Stimulated activated naive B cell treated with anti-CD40 and anti-IgM and Interleukin-4, amounts not matched to agents 10 μg/mL and 1 μg/mL and 100 μg/mL, for 72 hours (primary cell): ENCODE data around the gene SESN3.
"Not testable (repeated sequence)": the region's sequence is repeated elsewhere in the genome, so short reads cannot be mapped to it uniquely, and the experiment has no call there.

Source experiments
- ATAC-seq, 2 donors: fragments of 150-1000 bp; cut with Tn5 transposase; replicated peaks; 2 replicates each; pipeline ENCODE4 v1.10.0; 2021; ENCODE audit warnings: moderate library complexity in 1 of 2
- DNase-seq: peaks from one replicate; pipeline ENCODE4 v3.0.0; 2021
- H3K27ac Mint-ChIP-seq: one replicate; pipeline ENCODE4 v1.8.0; 2022; ENCODE audit warnings: mild to moderate bottlenecking, mixed read lengths
- H3K27me3 Mint-ChIP-seq, 2 donors: one replicate each; pipeline ENCODE4 v1.8.0; 2022; ENCODE audit warnings: mixed read lengths in 2 of 2
- H3K36me3 Mint-ChIP-seq, 2 donors: one replicate each; pipeline ENCODE4 v1.8.0; 2022; ENCODE audit warnings: mixed read lengths in 2 of 2, mild to moderate bottlenecking in 1 of 2
- H3K4me1 Mint-ChIP-seq, 2 donors: one replicate each; pipeline ENCODE4 v1.8.0; 2022; ENCODE audit warnings: mixed read lengths in 2 of 2, mild to moderate bottlenecking in 1 of 2
- H3K4me3 Mint-ChIP-seq, 2 donors: one replicate each; pipeline ENCODE4 v1.8.0; 2022; ENCODE audit warnings: mild to moderate bottlenecking in 2 of 2, mixed read lengths in 2 of 2, moderate library complexity in 1 of 2
- H3K9me3 Mint-ChIP-seq, 2 donors: one replicate each; pipeline ENCODE4 v1.8.0; 2022; ENCODE audit warnings: mixed read lengths in 2 of 2, mild to moderate bottlenecking in 1 of 2

Gene SESN3

GRCh38 chr11:95256321-95256779 lies 25.3 kb upstream of the SESN3 start:
- DNase-seq (no peak), ATAC-seq (peak in 1 of 2 donors; percentile 13)
- H3K27ac Mint-ChIP-seq = peak overlapping the region; percentile 94
- H3K4me1 Mint-ChIP-seq = peaks cover 45 to 66% of the 10 kb centered on the region in 2 donors
- peaks cover 0 to 4% of the 10 kb centered on the region in 2 donors for H3K9me3 Mint-ChIP-seq
- no peaks in the 10 kb centered on the region for H3K36me3 Mint-ChIP-seq
- no peaks in the 10 kb centered on the region for H3K27me3 Mint-ChIP-seq
- peak overlapping the region in 1 of 2 donors; percentile 29 for H3K4me3 Mint-ChIP-seq

GRCh38 chr11:95255251-95256145 lies 24.5 kb upstream of the SESN3 start:
- Mint-ChIP-seq H3K27ac (peak overlapping the region; percentile 94), H3K4me3 (no peak overlapping the region), H3K27me3 (no peaks in the 10 kb centered on the region), H3K9me3 (peaks cover 0 to 4% of the 10 kb centered on the region in 2 donors), H3K4me1 (peaks cover 45 to 66% of the 10 kb centered on the region in 2 donors), H3K36me3 (no peaks in the 10 kb centered on the region)
- DNase-seq (no peak), ATAC-seq (no peak)

GRCh38 chr11:95254716-95255115 lies 23.7 kb upstream of the SESN3 start:
- peak; percentile 19 to 20 for ATAC-seq
- H3K27ac Mint-ChIP-seq = peak overlapping the region; percentile 94
- peaks cover 0 to 4% of the 10 kb centered on the region in 2 donors for H3K9me3 Mint-ChIP-seq
- no peak for DNase-seq
- H3K27me3 Mint-ChIP-seq = no peaks in the 10 kb centered on the region
- H3K4me3 Mint-ChIP-seq = no peak overlapping the region
- H3K36me3 Mint-ChIP-seq = no peaks in the 10 kb centered on the region
- peaks cover 44 to 68% of the 10 kb centered on the region in 2 donors for H3K4me1 Mint-ChIP-seq

- H3K4me3 Mint-ChIP-seq = peak overlapping the region; percentile 75 to 88
- DNase-seq (peak; percentile 87), ATAC-seq (peak; percentile 97 to 98)
- H3K36me3 Mint-ChIP-seq = no peaks in the 10 kb centered on the region
- H3K27ac Mint-ChIP-seq = peak overlapping the region; percentile 94
- H3K27me3 Mint-ChIP-seq = no peaks in the 10 kb centered on the region
- peaks cover 41 to 67% of the 10 kb centered on the region in 2 donors for H3K4me1 Mint-ChIP-seq
- H3K9me3 Mint-ChIP-seq = peaks cover 0 to 2% of the 10 kb centered on the region in 2 donors
Measured at GRCh38 chr11:95254131-95254704, 23.2 kb upstream of the SESN3 start.

GRCh38 chr11:95253141-95253540 lies 22.1 kb upstream of the SESN3 start:
- Mint-ChIP-seq H3K27ac (peak overlapping the region; percentile 94), H3K4me3 (no peak overlapping the region), H3K27me3 (no peaks in the 10 kb centered on the region), H3K4me1 (peaks cover 45 to 72% of the 10 kb centered on the region in 2 donors), H3K36me3 (no peaks in the 10 kb centered on the region), H3K9me3 (peaks cover 0 to 2% of the 10 kb centered on the region in 2 donors)
- ATAC-seq (no peak), DNase-seq (no peak)

GRCh38 chr11:95252586-95252985 lies 21.6 kb upstream of the SESN3 start:
- H3K27me3 Mint-ChIP-seq = no peaks in the 10 kb centered on the region
- peaks cover 0 to 2% of the 10 kb centered on the region in 2 donors for H3K9me3 Mint-ChIP-seq
- peaks cover 45 to 66% of the 10 kb centered on the region in 2 donors for H3K4me1 Mint-ChIP-seq
- peak overlapping the region; percentile 94 for H3K27ac Mint-ChIP-seq
- H3K36me3 Mint-ChIP-seq = no peaks in the 10 kb centered on the region
- DNase-seq = no peak
- H3K4me3 Mint-ChIP-seq = no peak overlapping the region
- ATAC-seq = no peak

GRCh38 chr11:95251896-95252295 lies 20.9 kb upstream of the SESN3 start:
- ATAC-seq, H3K36me3 Mint-ChIP-seq, H3K9me3 Mint-ChIP-seq, DNase-seq, H3K4me3 Mint-ChIP-seq, H3K27me3 Mint-ChIP-seq: not testable (repeated sequence)
- H3K4me1 Mint-ChIP-seq = peaks cover 41 to 59% of the 10 kb centered on the region in 2 donors
- H3K27ac Mint-ChIP-seq = peak overlapping the region; percentile 94

GRCh38 chr11:95248666-95249467 lies 17.9 kb upstream of the SESN3 start:
- no peaks in the 10 kb centered on the region for H3K9me3 Mint-ChIP-seq
- peaks cover 28 to 46% of the 10 kb centered on the region in 2 donors for H3K4me1 Mint-ChIP-seq
- ATAC-seq (peak; percentile 92 to 96), DNase-seq (no peak)
- H3K36me3 Mint-ChIP-seq = no peaks in the 10 kb centered on the region
- no peaks in the 10 kb centered on the region for H3K27me3 Mint-ChIP-seq
- peak overlapping the region; percentile 87 for H3K27ac Mint-ChIP-seq
- peak overlapping the region; percentile 22 to 42 for H3K4me3 Mint-ChIP-seq

- Mint-ChIP-seq H3K27me3 (no peaks in the 10 kb centered on the region), H3K4me1 (peaks cover 27 to 40% of the 10 kb centered on the region in 2 donors), H3K9me3 (no peaks in the 10 kb centered on the region), H3K27ac (peak overlapping the region; percentile 14), H3K4me3 (peak overlapping the region in 1 of 2 donors; percentile 29), H3K36me3 (no peaks in the 10 kb centered on the region)
- ATAC-seq = no peak
- DNase-seq = no peak
Measured at GRCh38 chr11:95247883-95248282, 16.9 kb upstream of the SESN3 start.

- Mint-ChIP-seq H3K4me1 (peaks cover 26 to 40% of the 10 kb centered on the region in 2 donors), H3K27ac (peak overlapping the region; percentile 20), H3K27me3 (no peaks in the 10 kb centered on the region), H3K9me3 (no peaks in the 10 kb centered on the region), H3K4me3 (no peak overlapping the region), H3K36me3 (no peaks in the 10 kb centered on the region)
- DNase-seq (no peak), ATAC-seq (no peak)
Measured at GRCh38 chr11:95247127-95247684, 16.2 kb upstream of the SESN3 start.

- H3K36me3 Mint-ChIP-seq = no peaks in the 10 kb centered on the region
- H3K27ac Mint-ChIP-seq = peak overlapping the region; percentile 72
- H3K27me3 Mint-ChIP-seq = no peaks in the 10 kb centered on the region
Measured at GRCh38 chr11:95245581-95245980, 14.6 kb upstream of the SESN3 start.

GRCh38 chr11:95245038-95245437 lies 14.0 kb upstream of the SESN3 start:
- ATAC-seq (peak; percentile 9 to 13), DNase-seq (no peak)
- peaks cover 37 to 47% of the 10 kb centered on the region in 2 donors for H3K4me1 Mint-ChIP-seq
- H3K27ac Mint-ChIP-seq = peak overlapping the region; percentile 72
- no peaks in the 10 kb centered on the region for H3K27me3 Mint-ChIP-seq
- H3K4me3 Mint-ChIP-seq = no peak overlapping the region
- no peaks in the 10 kb centered on the region for H3K36me3 Mint-ChIP-seq
- no peaks in the 10 kb centered on the region for H3K9me3 Mint-ChIP-seq

More at GRCh38 chr11:95245581-95245980, 14.6 kb upstream of the SESN3 start:
- DNase-seq (no peak), ATAC-seq (no peak)
- Mint-ChIP-seq H3K4me3 (no peak overlapping the region), H3K4me1 (peaks cover 34 to 47% of the 10 kb centered on the region in 2 donors), H3K9me3 (no peaks in the 10 kb centered on the region)

GRCh38 chr11:95243673-95244072 lies 12.7 kb upstream of the SESN3 start:
- no peak for ATAC-seq

More at GRCh38 chr11:95243673-95244072, 12.7 kb upstream of the SESN3 start:
- Mint-ChIP-seq H3K36me3 (no peaks in the 10 kb centered on the region), H3K9me3 (no peaks in the 10 kb centered on the region), H3K4me3 (no peak overlapping the region), H3K27ac (no peak overlapping the region), H3K27me3 (no peaks in the 10 kb centered on the region), H3K4me1 (peaks cover 34 to 35% of the 10 kb centered on the region in 2 donors)
- DNase-seq = no peak
